Left renal cortex interstitium (tissue), 4 donors: ENCODE data around the gene ZC3H4. TPM values are rescaled to one million over a fixed set of nuclear protein-coding genes. Genes with fewer than 3 reads are reported as not detected.
A peak's percentile ranks its signal among the peaks of the same experiment; 100 is the strongest.
"Not testable (repeated sequence)": the region's sequence is repeated elsewhere in the genome, so short reads cannot be mapped to it uniquely, and the experiment has no call there.

Source experiments
- DNase-seq, 4 donors: peaks; one replicate each; pipeline ENCODE4 v3.0.0-alpha.2; 2013; ENCODE audit warnings: low read depth in 4 of 4, low spot score in 2 of 4, missing footprints in 1 of 4
- polyA plus RNA-seq, 4 donors: library from polyadenylated mRNA; unstranded; fragments of 120-200 nt; gene quantifications; one replicate each; pipeline ENCODE4 v1.2.1, GENCODE V29; 2013; ENCODE audit not compliant: insufficient read length in 4 of 4

ZC3H4 gene
- polyA plus RNA-seq, 4 donors = 34.9 to 38.9 (median 35.9) TPM

DNA sequence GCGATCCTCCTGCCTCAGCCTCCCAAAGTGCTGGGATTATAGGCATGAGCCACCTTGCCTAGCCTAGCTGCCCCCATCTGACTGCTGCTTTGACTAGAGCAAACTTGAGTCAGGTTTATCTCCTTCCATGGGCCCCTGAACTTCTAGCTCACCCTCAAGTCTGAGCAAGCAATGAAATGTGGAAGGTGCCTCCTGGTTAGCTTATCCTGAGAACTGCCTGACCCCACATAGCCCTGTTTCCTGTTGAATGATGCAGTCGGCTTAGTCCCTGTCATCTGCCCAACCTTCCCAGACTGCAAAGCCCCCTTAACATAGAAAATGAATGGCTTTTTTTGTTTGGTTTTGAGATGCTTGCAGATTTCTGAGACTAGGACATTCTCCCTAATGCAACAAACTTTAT, 56.2 kb downstream of the ZC3H4 start:
- no peak for DNase-seq

DNA sequence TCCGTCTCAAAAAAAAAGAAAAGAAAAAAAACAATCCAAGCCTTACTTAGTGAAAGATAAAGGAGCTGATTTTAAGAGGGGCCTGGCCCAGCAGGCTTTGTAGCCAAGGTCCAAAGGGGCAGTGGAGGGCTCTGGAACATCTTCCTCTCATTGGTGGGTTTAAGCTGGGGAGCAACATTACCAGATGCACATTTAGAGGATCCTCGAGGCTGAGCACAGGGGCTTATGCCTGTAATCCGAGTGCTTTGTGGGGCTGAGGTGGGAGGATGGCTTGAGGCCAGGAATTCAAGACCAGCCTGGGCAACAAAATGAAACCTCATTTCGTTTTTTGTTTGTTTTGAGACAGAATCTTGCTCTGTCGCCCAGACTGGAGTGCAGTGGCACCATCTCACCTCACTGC, 57.2 kb downstream of the ZC3H4 start:
- DNase-seq = no peak

DNA sequence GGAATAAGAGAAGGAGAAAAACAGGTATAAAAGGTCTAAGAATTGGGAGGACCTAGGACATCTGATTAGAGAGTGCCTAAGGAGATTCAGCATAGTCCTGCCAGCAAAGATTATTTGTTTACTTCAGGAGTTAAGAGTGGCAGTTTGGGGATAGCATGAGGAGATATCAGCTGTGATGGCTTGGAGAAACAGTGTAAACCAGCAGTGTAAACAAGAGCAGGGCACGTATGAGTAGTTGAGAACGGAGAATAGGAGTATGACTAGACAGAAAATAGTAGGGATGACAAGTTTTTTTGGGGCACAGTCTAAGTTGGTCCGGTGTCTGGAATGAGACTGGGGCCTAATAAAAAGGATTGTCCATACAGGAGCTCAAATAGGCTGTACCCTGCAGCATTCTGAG, 63.0 kb downstream of the ZC3H4 start:
- DNase-seq = not testable (repeated sequence)

DNA sequence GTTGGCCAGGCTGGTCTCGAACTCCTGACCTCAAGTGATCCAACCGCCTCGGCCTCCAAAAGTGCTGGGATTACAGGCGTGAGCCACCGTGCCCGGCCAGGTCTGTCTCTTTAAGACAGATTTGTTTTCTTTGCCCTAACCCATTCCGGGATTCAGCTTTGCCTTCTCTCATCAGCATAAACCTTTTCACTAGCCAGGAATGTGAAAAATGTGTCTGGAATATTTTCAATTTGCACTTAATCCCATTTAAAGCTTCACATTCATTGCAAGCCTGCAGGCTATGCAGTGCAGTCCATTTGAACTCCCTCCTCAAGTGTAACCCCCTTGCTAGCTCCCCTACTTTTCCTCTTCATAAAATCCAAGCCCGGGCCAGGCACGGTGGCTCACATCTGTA, 64.3 kb downstream of the ZC3H4 start:
- no peak for DNase-seq

DNA sequence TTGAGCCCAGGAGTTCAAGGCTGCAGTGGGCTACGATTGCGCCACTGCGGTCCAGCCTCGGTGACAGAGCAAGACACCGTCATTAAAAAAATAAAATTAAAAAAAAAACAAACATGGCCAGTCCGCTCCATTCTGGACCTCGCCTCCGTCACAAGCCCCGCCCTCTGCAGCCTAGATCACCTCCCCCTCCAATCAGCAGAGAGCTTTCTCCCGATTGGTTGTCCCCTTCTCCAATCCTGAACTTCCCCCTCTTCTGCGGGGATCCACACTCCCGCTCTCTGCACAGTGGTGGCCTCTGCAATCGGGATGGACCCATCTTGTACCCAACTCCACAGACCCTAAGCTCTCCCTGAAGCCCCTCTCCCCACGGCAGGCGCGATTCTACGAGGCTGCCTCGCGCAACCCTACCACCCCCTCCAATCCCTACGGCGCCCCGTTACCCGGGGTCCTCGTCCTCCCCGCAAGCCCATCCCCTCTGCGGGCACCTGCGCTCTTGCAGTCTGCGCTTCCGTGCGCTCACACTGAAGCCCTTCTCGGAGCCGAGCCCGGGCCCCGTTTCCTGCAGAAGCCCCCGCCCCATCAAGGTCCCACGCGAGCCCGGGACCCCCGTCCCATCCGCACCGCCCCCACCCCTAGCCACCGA, 65.7 kb downstream of the ZC3H4 start:
- DNase-seq = peak; percentile 34 to 73 (median 60)

DNA sequence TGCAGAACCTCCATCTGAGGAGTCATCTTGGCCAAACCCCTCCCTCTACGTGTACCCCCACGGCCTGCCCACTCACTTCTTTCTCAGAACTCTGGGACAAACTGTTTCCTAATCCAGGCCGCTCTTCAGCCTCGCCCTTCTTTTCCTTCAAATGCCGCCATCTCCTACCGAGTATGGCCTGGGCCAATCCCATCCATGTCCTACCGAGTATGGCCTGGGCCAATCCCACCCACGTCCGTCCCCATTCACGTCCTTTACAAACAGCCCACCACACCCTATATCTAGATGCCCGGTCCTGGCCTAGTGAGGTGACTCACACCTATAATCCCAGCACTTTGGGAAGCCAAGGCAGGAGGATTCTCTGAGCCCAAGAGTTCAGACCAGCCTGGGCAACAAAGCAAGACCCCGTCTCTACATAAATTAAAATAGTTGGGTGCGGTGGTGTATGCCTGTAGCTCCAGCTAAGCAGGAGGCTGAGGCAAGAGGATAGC, 66.3 kb downstream of the ZC3H4 start:
- no peak for DNase-seq

DNA sequence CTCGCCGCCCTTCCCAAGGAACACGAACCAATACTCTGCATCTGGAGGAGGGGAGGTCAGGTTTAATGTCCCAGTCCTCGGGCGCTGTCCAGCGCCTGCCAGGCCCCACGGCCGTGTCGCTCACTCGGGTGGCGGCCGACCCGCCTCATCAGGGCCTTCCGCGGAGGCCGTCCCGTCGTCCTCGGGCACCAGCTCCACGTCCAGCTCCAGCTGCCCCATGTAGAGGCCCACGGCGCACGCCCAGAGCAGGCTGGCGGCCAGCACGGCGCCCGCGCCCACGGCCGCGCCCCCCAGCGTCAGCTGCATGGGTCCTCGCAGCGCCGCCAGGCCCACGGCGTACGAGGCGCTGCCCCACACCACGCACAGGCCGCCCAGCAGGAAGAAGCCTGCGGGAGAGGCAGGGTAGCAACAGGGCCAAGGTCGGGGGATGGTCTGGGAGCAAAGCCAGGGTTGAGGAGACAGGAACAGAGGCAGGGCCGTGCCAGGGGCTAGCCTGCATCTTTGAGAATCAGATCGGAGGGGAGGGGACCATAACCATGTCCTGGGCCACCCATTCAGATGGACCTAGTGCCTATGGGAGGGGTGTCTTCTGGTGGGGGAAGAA, 67.6 kb downstream of the ZC3H4 start:
- no peak for DNase-seq

DNA sequence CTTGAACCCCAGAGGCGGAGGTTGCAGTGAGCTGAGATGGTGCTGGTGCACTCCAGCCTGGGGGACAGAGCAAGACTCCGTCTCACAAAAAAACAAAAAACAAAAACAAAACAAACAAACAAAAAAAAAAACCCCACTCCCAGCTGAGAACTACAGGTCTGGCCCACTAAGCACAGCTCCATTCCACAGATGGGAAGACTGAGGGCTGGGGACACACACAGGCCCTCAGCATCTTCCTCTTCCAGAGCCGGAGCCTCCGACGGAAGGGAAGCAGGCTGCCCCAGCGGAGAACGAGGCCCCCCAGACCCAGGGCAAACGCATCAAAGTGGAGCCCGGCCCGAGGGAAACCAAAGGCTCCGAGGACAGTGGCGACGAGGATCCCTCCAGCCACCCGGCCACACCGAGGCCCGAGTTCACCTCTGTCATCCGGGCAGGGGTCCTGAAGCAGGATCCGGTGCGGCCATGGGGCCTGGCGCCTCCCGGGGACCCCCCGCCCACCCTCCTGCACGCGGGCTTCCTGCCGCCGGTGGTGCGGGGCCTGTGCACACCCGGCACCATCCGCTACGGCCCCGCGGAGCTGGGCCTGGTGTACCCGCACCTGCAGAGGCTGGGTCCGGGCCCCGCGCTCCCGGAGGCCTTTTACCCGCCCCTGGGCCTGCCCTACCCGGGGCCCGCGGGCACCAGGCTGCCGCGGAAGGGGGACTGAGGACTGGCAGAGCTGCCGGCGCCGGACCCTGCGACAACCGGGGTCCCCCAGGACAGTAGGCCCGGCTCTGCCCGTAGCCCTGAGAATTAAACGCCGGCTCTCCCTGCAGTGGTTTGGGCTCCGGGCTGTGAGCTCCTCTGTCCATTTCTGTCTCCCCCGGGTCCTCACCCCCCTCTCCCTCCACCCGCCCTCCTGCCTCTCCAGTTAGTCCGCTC, 68.4 kb downstream of the ZC3H4 start:
- no peak for DNase-seq

DNA sequence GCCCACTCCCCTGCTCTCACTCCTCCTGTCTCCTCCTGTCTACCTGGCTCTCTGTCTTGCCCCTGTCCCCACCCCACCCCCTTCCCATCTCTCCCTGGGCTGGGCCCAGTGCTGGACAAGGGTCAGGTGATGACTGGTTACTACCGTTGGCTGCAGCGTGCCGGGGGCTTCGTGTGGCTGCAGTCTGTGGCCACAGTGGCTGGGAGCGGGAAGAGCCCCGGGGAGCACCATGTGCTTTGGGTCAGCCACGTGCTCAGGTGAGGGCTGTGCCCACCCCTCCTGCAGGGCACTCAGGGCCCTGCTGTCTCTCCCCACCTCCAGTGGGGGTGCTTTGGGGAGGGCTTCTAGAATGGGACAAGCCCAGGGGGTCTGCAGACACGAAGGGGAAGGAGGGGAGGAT, 72.7 kb downstream of the ZC3H4 start:
- DNase-seq = no peak

DNA sequence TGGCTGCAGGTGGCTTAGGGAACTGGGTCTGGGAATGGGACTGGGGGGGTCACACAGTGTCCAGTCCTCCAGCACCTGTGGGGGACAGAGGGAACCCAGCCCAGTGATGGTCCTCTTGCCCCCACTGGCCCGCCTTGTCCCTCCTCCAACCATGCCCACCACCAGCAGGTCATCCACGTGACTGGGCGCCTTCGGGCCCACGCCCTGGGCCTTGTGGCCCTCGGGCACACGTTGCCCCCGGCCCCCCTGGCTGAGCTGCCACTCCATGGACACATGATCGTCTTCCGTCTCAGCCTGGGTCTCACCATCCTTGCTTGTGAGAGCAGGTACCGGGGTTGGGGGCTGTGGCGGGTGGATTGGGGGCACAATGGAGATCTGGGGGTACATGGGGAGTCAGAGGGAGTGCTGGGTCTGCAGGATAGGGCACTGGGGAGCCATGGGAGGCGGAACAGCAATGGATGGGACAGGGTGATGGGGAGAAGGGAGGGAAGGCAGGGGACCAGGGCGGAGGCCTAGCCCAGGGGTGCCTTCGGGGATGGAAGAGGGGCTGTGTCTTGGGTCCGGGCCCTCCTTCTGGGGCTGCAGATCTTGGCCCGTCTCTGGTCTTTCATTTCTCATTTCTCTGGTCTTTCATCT, 74.2 kb downstream of the ZC3H4 start:
- DNase-seq = no peak

DNA sequence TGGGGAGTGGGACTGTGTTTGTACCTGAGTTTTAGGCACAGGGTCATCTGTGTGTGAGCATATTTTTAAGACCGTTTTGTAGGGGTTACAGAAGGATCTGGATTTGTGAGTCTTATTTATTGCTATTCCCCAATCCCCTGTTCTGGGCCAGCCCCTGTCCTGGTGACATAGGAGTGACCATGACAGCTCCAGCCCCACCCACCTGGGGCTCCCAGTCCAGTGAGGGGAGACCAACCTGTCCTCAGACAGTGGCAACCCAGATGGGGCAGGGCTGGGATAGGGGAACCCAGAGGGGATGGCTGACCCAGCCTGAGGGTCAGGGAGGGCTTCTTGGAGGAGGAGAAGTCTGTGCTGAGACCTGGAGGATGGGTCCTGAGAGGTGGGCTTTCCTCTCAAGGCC, 75.8 kb downstream of the ZC3H4 start:
- DNase-seq = no peak

DNA sequence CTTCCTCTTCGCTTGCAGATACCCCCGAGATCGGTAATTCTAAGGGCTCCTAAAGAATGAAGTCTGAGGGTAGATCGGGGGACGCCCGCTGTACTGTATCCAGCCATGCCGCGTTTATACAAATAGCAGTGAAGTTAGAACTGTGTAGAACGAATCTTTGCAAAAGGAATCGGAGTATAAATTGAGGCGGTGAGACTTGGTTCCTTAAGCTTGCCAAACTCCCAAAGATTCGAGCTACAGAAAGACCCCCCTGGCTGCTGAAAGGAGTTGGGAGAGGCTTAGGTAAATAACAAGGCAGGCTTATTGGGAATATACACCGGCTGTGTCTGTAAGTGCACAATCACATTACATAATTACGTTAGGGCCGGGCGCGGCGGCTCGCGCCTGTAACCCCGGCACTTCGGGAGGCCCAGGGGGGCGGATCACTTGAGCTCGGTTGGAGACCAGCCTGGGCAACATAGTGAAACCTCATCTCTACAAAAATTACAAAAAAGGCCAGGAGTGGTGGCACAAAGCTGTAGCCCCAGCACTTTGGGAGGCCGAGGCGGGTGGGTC, 77.4 kb downstream of the ZC3H4 start:
- DNase-seq = peak in 1 of 4 donors; percentile 67

DNA sequence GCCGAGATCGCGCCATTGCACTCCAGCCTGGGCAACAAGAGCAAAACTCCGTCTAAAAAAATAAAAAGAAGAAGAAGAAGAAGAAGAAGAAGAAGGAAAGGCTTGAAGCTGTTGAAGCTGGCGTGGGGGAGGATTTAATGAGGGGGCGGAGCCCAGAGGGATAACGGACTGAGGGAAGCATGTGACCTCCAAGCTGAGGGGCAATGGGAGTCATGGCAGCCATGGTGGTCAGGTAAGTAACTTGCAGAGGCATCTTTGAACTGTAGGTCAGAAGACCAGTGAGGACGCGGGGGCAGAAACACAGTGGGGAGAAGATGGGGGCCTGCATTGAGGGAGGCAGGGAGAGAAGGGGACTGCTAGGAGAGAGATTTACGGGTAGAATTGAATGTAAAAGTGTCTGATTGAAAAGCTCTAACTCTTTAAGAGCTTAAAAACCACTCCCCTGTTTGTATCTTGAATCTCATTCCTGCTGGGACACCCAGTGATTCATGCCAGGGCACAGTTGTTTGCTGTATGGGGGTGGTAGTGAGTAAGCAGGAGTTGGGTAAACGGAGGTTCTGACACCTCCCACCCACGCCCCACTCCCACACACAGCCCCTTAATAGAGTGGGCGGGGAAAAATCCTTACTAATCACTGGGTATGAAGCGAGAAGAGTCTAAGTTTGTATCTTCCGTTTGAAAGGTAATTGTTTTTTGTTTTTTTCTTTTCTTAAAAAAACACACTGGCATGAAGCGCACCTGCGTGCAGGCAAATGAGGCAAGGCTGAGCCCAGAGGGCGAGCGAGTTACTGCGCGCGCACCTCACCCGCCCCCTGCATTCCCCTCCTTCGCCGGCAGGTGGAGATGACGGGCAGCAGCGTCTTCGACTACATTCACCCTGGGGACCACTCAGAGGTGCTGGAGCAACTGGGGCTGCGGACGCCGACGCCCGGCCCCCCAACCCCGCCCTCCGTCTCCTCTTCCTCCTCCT, 78.2 kb downstream of the ZC3H4 start:
- DNase-seq = peak; percentile 65 to 82 (median 72)

DNA sequence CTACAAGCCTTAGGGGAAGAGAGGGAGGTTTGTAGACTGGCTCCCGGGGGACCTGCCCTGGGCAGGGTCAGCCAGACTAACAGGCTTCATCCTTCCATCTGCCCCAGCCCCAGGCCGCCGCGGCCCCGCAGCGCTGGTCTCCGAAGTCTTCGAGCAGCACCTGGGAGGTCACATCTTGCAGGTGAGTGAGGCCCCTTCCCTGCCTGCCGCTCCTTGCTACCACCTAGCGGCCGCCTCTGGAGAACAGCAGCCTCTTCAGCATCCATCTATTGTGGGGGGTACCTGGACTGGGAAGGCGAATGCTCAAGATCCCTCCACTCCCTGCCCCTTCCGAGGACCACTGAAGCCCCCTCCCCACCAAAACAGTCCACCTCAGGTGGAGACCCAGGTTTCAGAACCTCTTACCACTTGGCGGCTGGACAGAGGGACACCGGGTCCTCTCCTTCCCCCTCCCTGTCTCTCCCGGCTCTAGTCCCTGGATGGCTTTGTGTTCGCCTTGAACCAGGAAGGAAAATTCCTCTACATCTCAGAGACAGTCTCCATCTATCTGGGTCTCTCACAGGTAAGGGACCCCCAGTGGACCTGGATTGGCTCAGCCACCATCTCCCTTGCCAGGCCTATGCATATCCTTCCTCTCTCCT, 81.3 kb downstream of the ZC3H4 start:
- DNase-seq = no peak

DNA sequence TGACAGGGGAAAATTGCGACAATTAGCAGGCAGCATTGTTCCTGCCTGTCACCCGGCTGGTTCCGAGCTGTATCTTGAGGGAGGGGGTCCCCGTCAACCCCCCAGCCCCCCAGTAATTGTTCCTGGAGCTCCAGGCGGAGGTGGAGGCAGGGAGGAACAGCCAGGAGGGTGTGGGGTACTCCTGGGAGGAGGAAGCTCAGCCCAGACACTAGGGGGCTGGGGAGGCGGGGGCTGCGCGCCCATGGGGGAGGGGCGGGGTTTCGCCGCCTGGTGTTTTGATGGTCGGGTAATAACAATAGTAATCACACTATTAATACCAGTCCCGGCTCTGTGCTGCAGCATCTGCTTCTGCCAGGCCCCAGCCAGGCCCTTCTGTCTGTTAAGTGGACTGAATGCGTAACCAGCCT, 85.4 kb downstream of the ZC3H4 start:
- DNase-seq = no peak

DNA sequence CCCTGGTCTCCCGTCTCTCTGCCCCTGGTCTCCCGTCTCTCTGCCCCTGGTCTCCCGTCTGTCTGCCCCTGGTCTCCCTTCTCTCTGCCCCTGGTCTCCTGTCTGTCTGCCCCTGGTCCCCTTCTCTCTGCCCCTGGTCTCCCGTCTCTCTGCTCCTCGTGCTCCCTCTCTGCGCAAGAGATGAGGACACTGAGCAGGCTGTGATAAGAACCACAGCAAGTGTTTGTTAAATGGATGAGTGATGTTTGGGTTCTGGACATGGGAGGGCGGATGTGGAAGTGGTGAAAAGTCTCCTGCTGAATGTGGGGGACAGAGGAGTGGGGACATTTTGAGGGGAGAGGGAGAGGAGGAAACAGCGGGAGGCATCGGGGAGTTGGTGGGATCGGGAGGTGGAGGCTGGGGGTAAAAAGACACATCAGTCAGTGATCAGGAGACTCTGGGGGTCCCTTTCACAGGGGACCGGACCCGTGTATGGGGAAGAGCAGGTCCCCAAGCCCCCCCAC, 85.9 kb downstream of the ZC3H4 start:
- DNase-seq = no peak

DNA sequence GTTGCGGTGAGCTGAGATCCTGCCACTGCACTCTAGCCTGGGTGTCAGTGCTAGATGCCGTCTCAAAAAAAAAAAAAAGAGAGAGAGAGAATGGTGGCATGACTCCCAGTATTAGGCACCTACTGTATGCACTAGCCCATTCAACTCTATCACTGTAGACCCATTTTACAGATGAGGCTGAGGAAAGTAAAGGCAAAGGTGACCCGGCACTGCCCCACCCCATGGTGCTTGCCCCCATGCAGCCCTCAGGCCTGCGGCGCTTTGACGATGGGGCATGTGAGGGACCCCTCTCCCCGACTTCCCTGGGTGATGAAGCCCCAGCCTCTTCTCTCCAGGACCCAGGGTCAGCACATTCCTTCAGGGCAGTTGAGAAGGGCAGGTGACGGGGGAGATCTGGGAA, 86.7 kb downstream of the ZC3H4 start:
- DNase-seq = no peak

DNA sequence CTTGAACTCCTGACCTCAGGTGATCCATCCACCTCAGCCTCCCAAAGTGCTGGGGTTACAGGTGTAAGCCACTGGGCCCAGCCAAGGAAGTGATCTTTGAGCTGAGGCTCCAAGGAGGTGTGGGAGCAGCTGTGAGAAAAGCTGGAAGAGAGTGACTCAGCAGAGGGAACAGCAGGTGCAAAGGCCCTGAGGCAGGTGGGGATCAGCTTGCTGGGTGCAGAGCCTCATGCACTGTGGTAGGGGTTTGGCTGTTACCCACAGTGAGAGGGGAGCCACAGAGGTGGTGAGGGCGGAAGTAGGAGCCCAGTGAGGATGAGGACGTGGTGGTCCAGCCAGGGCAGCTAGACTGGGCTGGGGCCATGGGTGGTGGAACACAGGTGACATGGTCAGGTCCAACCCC, 87.4 kb downstream of the ZC3H4 start:
- no peak for DNase-seq

DNA sequence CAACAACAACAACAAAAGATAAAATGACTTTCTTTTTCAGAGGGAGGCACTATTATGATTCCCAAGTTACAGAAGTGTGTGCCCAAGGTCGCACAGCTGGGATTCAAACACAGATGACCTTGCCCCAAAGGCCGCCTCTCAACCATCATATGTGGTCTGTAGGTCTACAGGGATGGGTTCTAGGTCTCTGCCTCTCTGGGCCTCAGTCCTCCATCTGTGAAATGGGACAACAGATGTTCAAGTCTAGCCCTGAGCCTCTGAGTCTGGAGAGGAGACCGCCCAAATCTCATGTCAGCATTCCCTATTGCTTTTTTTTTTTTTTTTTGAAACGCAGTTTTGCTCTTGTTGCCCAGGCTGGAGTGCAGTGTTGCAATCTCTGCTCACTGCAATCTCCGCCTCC, 89.1 kb downstream of the ZC3H4 start:
- no peak for DNase-seq
